ENCODE results near the gene STAU1.
"Not testable (repeated sequence)": the region's sequence is repeated elsewhere in the genome, so short reads cannot be mapped to it uniquely, and the experiment has no call there.

The STAU1 gene

GRCh38 chr20:49203746-49204145, 15.6 kb upstream of the STAU1 start:
- no peaks in the 10 kb centered on the region for H3K4me1 ChIP-seq (ENCODE audit: control insufficient read depth in 1 of 2, insufficient read depth in 2 of 2, low read length in 2 of 2)
- H2BK120ac ChIP-seq (ENCODE audit: insufficient read depth, low read length, poor library complexity), result no peak overlapping the region
- H4K91ac ChIP-seq (ENCODE audit: low read depth, low read length), result no peak overlapping the region
- H3K4me3 ChIP-seq (ENCODE audit: low read depth, low read length), result no peak overlapping the region
- H3K79me2 ChIP-seq (ENCODE audit: control insufficient read depth, insufficient read depth, low read length, poor library complexity), result no peaks in the 10 kb centered on the region
- no peaks in the 10 kb centered on the region for H3K27me3 ChIP-seq (ENCODE audit: insufficient read depth, low read length)
- WGBS (ENCODE audit: extremely low coverage, insufficient coverage, insufficient read length), result no CpG with 5 or more reads among the region's 9 CpGs
- no peak overlapping the region for H2BK12ac ChIP-seq (ENCODE audit: low read length)
- no peak overlapping the region for H3K18ac ChIP-seq (ENCODE audit: low read length)
- H2BK5ac ChIP-seq (ENCODE audit: low read depth, low read length, poor library complexity), result no peak overlapping the region
- no peaks in the 10 kb centered on the region for H3K79me1 ChIP-seq (ENCODE audit: low read length)
- no peaks in the 10 kb centered on the region for H3K36me3 ChIP-seq (ENCODE audit: control insufficient read depth in 1 of 2, insufficient read depth in 2 of 2, low read length in 2 of 2)
- H2AK5ac ChIP-seq (ENCODE audit: low read length), result no peak overlapping the region
- no peaks in the 10 kb centered on the region for H3K9me3 ChIP-seq (ENCODE audit: insufficient read depth, low read depth, low read length)
- H4K12ac ChIP-seq (ENCODE audit: low read depth, low read length), result no peak overlapping the region
- H3K23ac ChIP-seq (ENCODE audit: low read length), result no peak overlapping the region
- no peak overlapping the region for H4K8ac ChIP-seq (ENCODE audit: low read depth, low read length)
- no peak overlapping the region for H3K14ac ChIP-seq (ENCODE audit: low read length)
- H3K9ac ChIP-seq (ENCODE audit: low read length), result no peak overlapping the region
- no peak overlapping the region for H2AFZ ChIP-seq (ENCODE audit: insufficient read depth, low read length, poor library complexity)
- H3K4me2 ChIP-seq (ENCODE audit: low read length), result no peak overlapping the region
- H3K4ac ChIP-seq (ENCODE audit: low read depth, low read length), result no peak overlapping the region
- DNase-seq, result no peak
- H3K27ac ChIP-seq (ENCODE audit: low read depth, low read length), result no peak overlapping the region

- Histone ChIP-seq H3K36me3 (ENCODE audit: control insufficient read depth in 1 of 2, insufficient read depth in 2 of 2, low read length in 2 of 2) (no peaks in the 10 kb centered on the region), H3K27ac (ENCODE audit: low read depth, low read length) (no peak overlapping the region), H3K9me3 (ENCODE audit: insufficient read depth, low read depth, low read length) (no peaks in the 10 kb centered on the region), H3K9ac (ENCODE audit: low read length) (no peak overlapping the region), H3K23ac (ENCODE audit: low read length) (no peak overlapping the region), H2BK5ac (ENCODE audit: low read depth, low read length, poor library complexity) (no peak overlapping the region), H3K14ac (ENCODE audit: low read length) (no peak overlapping the region), H2BK120ac (ENCODE audit: insufficient read depth, low read length, poor library complexity) (no peak overlapping the region), H3K4me1 (ENCODE audit: control insufficient read depth in 1 of 2, insufficient read depth in 2 of 2, low read length in 2 of 2) (no peaks in the 10 kb centered on the region), H3K4me2 (ENCODE audit: low read length) (no peak overlapping the region), H4K12ac (ENCODE audit: low read depth, low read length) (no peak overlapping the region), H3K79me1 (ENCODE audit: low read length) (no peaks in the 10 kb centered on the region), H2AFZ (ENCODE audit: insufficient read depth, low read length, poor library complexity) (no peak overlapping the region), H3K4me3 (ENCODE audit: low read depth, low read length) (no peak overlapping the region), H4K91ac (ENCODE audit: low read depth, low read length) (no peak overlapping the region), H3K18ac (ENCODE audit: low read length) (no peak overlapping the region), H3K79me2 (ENCODE audit: control insufficient read depth, insufficient read depth, low read length, poor library complexity) (no peaks in the 10 kb centered on the region), H3K4ac (ENCODE audit: low read depth, low read length) (no peak overlapping the region), H4K8ac (ENCODE audit: low read depth, low read length) (no peak overlapping the region), H3K27me3 (ENCODE audit: insufficient read depth, low read length) (no peaks in the 10 kb centered on the region), H2AK5ac (ENCODE audit: low read length) (no peak overlapping the region), H2BK12ac (ENCODE audit: low read length) (no peak overlapping the region)
- WGBS (ENCODE audit: extremely low coverage, insufficient coverage, insufficient read length), result no CpG with 5 or more reads among the region's 7 CpGs
- DNase-seq, result no peak
Measured at GRCh38 chr20:49203011-49203410, 14.9 kb upstream of the STAU1 start.

DNA sequence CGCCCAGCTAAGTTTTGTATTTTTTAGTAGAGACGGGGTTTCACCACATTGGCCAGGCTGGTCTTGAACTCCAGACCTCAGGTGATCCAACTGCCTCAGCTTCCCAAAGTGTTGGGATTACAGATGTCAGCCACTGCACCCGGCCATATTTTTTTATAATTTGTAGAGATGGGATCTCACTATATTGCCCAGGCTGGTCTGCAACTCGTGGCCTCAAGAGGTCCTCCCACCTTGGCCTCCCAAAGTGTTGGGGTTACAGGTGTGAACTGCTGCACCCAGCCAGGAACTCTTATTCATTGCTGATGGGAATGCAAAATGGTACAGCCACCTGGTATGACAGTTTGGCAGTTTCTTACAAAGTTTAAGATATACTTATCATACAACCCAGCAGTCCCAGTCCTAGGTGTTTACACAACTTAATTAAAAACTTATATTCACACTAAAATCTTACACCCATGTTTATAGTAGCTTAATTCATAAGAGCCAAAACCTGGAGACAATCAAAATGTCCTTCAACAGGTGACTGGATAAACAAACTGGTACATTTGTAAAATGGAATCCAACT, 11.7 kb upstream of the STAU1 start:
- Histone ChIP-seq H3K14ac (ENCODE audit: low read length) (no peak overlapping the region), H3K4me3 (ENCODE audit: low read depth, low read length) (no peak overlapping the region), H3K9ac (ENCODE audit: low read length) (no peak overlapping the region), H3K4me2 (ENCODE audit: low read length) (no peak overlapping the region), H4K12ac (ENCODE audit: low read depth, low read length) (no peak overlapping the region), H3K27ac (ENCODE audit: low read depth, low read length) (no peak overlapping the region), H2BK5ac (ENCODE audit: low read depth, low read length, poor library complexity) (no peak overlapping the region), H4K91ac (ENCODE audit: low read depth, low read length) (no peak overlapping the region), H3K9me3 (ENCODE audit: insufficient read depth, low read depth, low read length) (no peaks in the 10 kb centered on the region), H4K8ac (ENCODE audit: low read depth, low read length) (no peak overlapping the region), H2AK5ac (ENCODE audit: low read length) (no peak overlapping the region), H3K18ac (ENCODE audit: low read length) (no peak overlapping the region), H3K4ac (ENCODE audit: low read depth, low read length) (no peak overlapping the region), H2BK12ac (ENCODE audit: low read length) (no peak overlapping the region), H3K36me3 (ENCODE audit: control insufficient read depth in 1 of 2, insufficient read depth in 2 of 2, low read length in 2 of 2) (no peaks in the 10 kb centered on the region), H3K27me3 (ENCODE audit: insufficient read depth, low read length) (no peaks in the 10 kb centered on the region), H3K79me1 (ENCODE audit: low read length) (no peaks in the 10 kb centered on the region), H3K23ac (ENCODE audit: low read length) (no peak overlapping the region), H2BK120ac (ENCODE audit: insufficient read depth, low read length, poor library complexity) (no peak overlapping the region), H2AFZ (ENCODE audit: insufficient read depth, low read length, poor library complexity) (no peak overlapping the region), H3K79me2 (ENCODE audit: control insufficient read depth, insufficient read depth, low read length, poor library complexity) (no peaks in the 10 kb centered on the region), H3K4me1 (ENCODE audit: control insufficient read depth in 1 of 2, insufficient read depth in 2 of 2, low read length in 2 of 2) (no peaks in the 10 kb centered on the region)
- no CpG with 5 or more reads among the region's 4 CpGs for WGBS (ENCODE audit: extremely low coverage, insufficient coverage, insufficient read length)
- DNase-seq, result no peak

DNA sequence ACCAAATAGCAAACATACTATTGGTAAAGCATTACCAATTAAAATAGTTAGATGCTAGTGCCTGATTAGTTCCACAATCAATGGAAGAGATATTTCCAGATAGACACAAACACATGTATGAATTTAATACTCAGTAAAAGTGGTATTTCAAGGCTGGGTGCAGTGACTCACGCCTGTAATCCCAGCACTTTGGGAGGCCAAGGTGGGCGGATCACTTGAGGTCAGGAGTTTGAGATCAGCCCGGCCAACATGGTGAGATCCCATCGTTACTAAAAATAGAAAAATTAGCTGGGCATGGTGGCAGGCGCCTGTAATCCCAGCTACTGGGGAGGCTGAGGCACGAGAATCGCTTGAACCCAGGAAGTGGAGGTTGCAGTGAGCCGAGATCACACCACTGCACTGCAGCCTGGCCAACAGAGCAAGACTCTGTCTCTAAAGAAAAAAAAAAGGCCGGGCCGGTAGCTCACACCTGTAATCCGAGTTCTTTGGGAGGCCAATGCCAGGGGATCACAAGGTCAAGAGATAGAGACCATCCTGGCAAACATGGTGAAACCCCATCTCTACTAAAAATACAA, 4.9 kb upstream of the STAU1 start:
- H2AK5ac ChIP-seq (ENCODE audit: low read length); H3K36me3 ChIP-seq (ENCODE audit: control insufficient read depth in 1 of 2, insufficient read depth in 2 of 2, low read length in 2 of 2); H3K27me3 ChIP-seq (ENCODE audit: insufficient read depth, low read length); H2AFZ ChIP-seq (ENCODE audit: insufficient read depth, low read length, poor library complexity); H4K12ac ChIP-seq (ENCODE audit: low read depth, low read length); H3K9ac ChIP-seq (ENCODE audit: low read length); H3K23ac ChIP-seq (ENCODE audit: low read length); H3K79me2 ChIP-seq (ENCODE audit: control insufficient read depth, insufficient read depth, low read length, poor library complexity); H3K9me3 ChIP-seq (ENCODE audit: insufficient read depth, low read depth, low read length); H3K27ac ChIP-seq (ENCODE audit: low read depth, low read length); H4K8ac ChIP-seq (ENCODE audit: low read depth, low read length); H3K18ac ChIP-seq (ENCODE audit: low read length); H3K4ac ChIP-seq (ENCODE audit: low read depth, low read length); H2BK12ac ChIP-seq (ENCODE audit: low read length); H2BK120ac ChIP-seq (ENCODE audit: insufficient read depth, low read length, poor library complexity); H4K91ac ChIP-seq (ENCODE audit: low read depth, low read length); H3K4me1 ChIP-seq (ENCODE audit: control insufficient read depth in 1 of 2, insufficient read depth in 2 of 2, low read length in 2 of 2); H2BK5ac ChIP-seq (ENCODE audit: low read depth, low read length, poor library complexity); DNase-seq; H3K79me1 ChIP-seq (ENCODE audit: low read length); H3K4me3 ChIP-seq (ENCODE audit: low read depth, low read length); H3K14ac ChIP-seq (ENCODE audit: low read length); H3K4me2 ChIP-seq (ENCODE audit: low read length): not testable (repeated sequence)
- WGBS (ENCODE audit: extremely low coverage, insufficient coverage, insufficient read length), result no CpG with 5 or more reads among the region's 11 CpGs
